PC-9 (cell line): ENCODE results near the gene TECPR1.

Experiments
- CTCF ChIP-seq: fragments of 200-600 bp; sonication (generic); conservative IDR thresholded peaks from 2 replicates; pipeline ENCODE4 v1.6.1; 2017; ENCODE audit warnings: mixed run types, antibody characterized with exemption, mild to moderate bottlenecking, moderate library complexity
- EZH2 ChIP-seq: fragments of 200-600 bp; sonication (generic); IDR thresholded peaks from 2 replicates; pipeline ENCODE4 v1.8.0; 2017; ENCODE audit warnings: antibody characterized with exemption, low read depth

GRCh38 chr7:98300595-98301372 is 48.8 kb upstream of the TECPR1 start:
- no peak for TF ChIP-seq CTCF
- no peak for TF ChIP-seq EZH2
